Endothelial cell of umbilical vein (primary cell): Measurements from ENCODE around the gene SOX9. TPM values are rescaled to one million over a fixed set of nuclear protein-coding genes. Genes with fewer than 3 reads are reported as not detected.

ENCODE experiments used
- BruUV-seq: library from RNA; stranded (reverse); fragments of 400-500 nt; replicated peaks from 2 replicates; lab custom pipeline; 2021; lab: Mats Ljungman, UMichigan
- CTCF ChIA-PET: fragments of 300-600, 350-600 bp; sonication (Branson Sonifier 250); formaldehyde crosslinking; loops from one replicate; lab custom pipeline; 2021; ENCODE audit warnings: antibody characterized with exemption, inconsistent platforms; lab: Charles Lee
- POLR2A ChIA-PET: fragments of 300-600, 350-600 bp; sonication (Branson Sonifier 250); formaldehyde crosslinking; loops from one replicate; lab custom pipeline; 2021; ENCODE audit warnings: antibody characterized with exemption, inconsistent platforms; lab: Charles Lee
- DNase-seq: peaks from one replicate; pipeline ENCODE4 v3.0.0-alpha.2; 2011; ENCODE audit warnings: low read depth, low spot score
- FAIRE-seq: peaks from 2 replicates; lab custom pipeline; 2011; peaks lifted over from hg19 to GRCh38; lab: Jason Lieb, UNC
- H2AFZ ChIP-seq: 2 replicates; pipeline ENCODE4 v1.6.0; 2012; ENCODE audit warnings: low read depth, low read length, control low read depth, inconsistent platforms
- H3K27ac ChIP-seq: 2 replicates; pipeline ENCODE4 v1.5.1; 2011; ENCODE audit warnings: low read depth, mild to moderate bottlenecking, control low read depth, low read length, moderate library complexity; ENCODE audit not compliant: insufficient read depth
- H3K27me3 ChIP-seq, 2 experiments: 2 replicates each; pipeline versions ENCODE4 v1.6.0 to v1.6.1; 2011; ENCODE audit warnings: low read length in 2 of 2, mixed read lengths in 1 of 2; ENCODE audit not compliant: control insufficient read depth in 2 of 2, insufficient read depth in 2 of 2
- H3K36me3 ChIP-seq, 2 experiments: 2 replicates in 1 of 2; 3 replicates in 1 of 2; pipeline ENCODE4 v1.5.1; 2011; ENCODE audit warnings: low read length in 2 of 2, mild to moderate bottlenecking in 1 of 2, moderate library complexity in 1 of 2; ENCODE audit not compliant: control insufficient read depth in 2 of 2, insufficient read depth in 2 of 2; ENCODE audit errors: extremely low read depth in 1 of 2
- H3K4me1 ChIP-seq: 3 replicates; pipeline ENCODE4 v1.5.1; 2011; ENCODE audit warnings: mild to moderate bottlenecking, low read length; ENCODE audit not compliant: control insufficient read depth, insufficient read depth; ENCODE audit errors: extremely low read depth
- H3K4me2 ChIP-seq: 2 replicates; pipeline ENCODE4 v1.6.1; 2011; ENCODE audit warnings: low read length, control low read depth, mixed read lengths; ENCODE audit not compliant: insufficient read depth
- H3K4me3 ChIP-seq, 3 experiments: fragments of 200-600 bp in 1 of 3; sonication (generic), shearing (Covaris generic) in 1 of 3; replicated peaks in 1 of 3; 2 replicates each; pipeline ENCODE4 v1.5.1; 2011 to 2016; ENCODE audit warnings: control low read depth in 3 of 3, low read length in 3 of 3, mild to moderate bottlenecking in 2 of 3, inconsistent platforms in 1 of 3, low read depth in 1 of 3, moderate library complexity in 1 of 3; ENCODE audit not compliant: insufficient read depth in 1 of 3
- H3K79me2 ChIP-seq: 2 replicates; pipeline ENCODE4 v1.6.0; 2012; ENCODE audit warnings: low read length, inconsistent platforms; ENCODE audit not compliant: control insufficient read depth, insufficient read depth
- H3K9ac ChIP-seq: replicated peaks from 2 replicates; pipeline ENCODE3; 2011; ENCODE audit warnings: low read length, control low read depth; ENCODE audit not compliant: insufficient read depth; ENCODE audit errors: extremely low read depth
- H3K9me1 ChIP-seq: replicated peaks from 3 replicates; pipeline ENCODE4 v1.6.0; 2011; ENCODE audit warnings: mild to moderate bottlenecking, low read length; ENCODE audit not compliant: control insufficient read depth, insufficient read depth; ENCODE audit errors: extremely low read depth
- H3K9me3 ChIP-seq: replicated peaks from 2 replicates; pipeline ENCODE4 v1.5.1; 2012; ENCODE audit warnings: low read length, inconsistent platforms; ENCODE audit not compliant: control insufficient read depth, insufficient read depth
- H4K20me1 ChIP-seq: replicated peaks from 2 replicates; pipeline ENCODE3; 2011; ENCODE audit warnings: mild to moderate bottlenecking, low read length; ENCODE audit not compliant: control insufficient read depth, insufficient read depth; ENCODE audit errors: extremely low read depth
- EZH2 ChIP-seq: IDR thresholded peaks from 2 replicates; pipeline ENCODE4 v1.6.1; 2012; ENCODE audit warnings: borderline replicate concordance, low read depth, mild to moderate bottlenecking, moderate library complexity, low read length, inconsistent platforms; ENCODE audit not compliant: severe bottlenecking
- FOS ChIP-seq: IDR thresholded peaks from 2 replicates; pipeline ENCODE4 v1.6.1; 2011; ENCODE audit warnings: mild to moderate bottlenecking, low read length, moderate library complexity, borderline replicate concordance; ENCODE audit not compliant: insufficient read depth
- GATA2 ChIP-seq: IDR thresholded peaks from 2 replicates; pipeline ENCODE4 v1.7.0; 2011; ENCODE audit warnings: low read depth, mild to moderate bottlenecking, moderate library complexity, mixed read lengths, low read length; ENCODE audit not compliant: insufficient read length, insufficient read depth
- JUN ChIP-seq: IDR thresholded peaks from 2 replicates; pipeline ENCODE4 v1.6.1; 2011; ENCODE audit warnings: borderline replicate concordance, low read depth; ENCODE audit not compliant: insufficient read length, insufficient read depth
- MYC ChIP-seq: IDR thresholded peaks from one replicate; pipeline ENCODE4 v1.6.1; 2011; ENCODE audit warnings: mild to moderate bottlenecking, low read depth, low read length
- POLR2A ChIP-seq: IDR thresholded peaks from 2 replicates; pipeline ENCODE4 v1.6.1; 2012; ENCODE audit warnings: low read depth, mild to moderate bottlenecking, control low read depth, low read length
- POLR2AphosphoS5 ChIP-seq: IDR thresholded peaks from 2 replicates; pipeline ENCODE4 v1.6.1; 2012; ENCODE audit warnings: low read depth, mild to moderate bottlenecking, control low read depth, low read length, moderate library complexity; ENCODE audit not compliant: insufficient read depth
- dilution Hi-C: fragments of 300-500 bp; cut with MboI; formaldehyde crosslinking; loops from one replicate; pipeline ENCODE4 v1.15.0; 2019; ENCODE audit warnings: low sequenced_read_pairs; ENCODE audit not compliant: extremely low pct_ligation_motif_present
- intact Hi-C: fragments of 100-400 bp; cut with micrococcal nuclease; formaldehyde crosslinking; loops from one replicate; pipeline ENCODE4 v1.10.0; 2022
- polyA plus RNA-seq, 4 experiments: library from polyadenylated mRNA; depleted of rRNA in 3 of 4; stranded (reverse) in 3 of 4; unstranded in 1 of 4; fragments of >200 nt; gene quantifications; 2 replicates each; pipeline versions ENCODE4 v1.2.1 to v1.2.3, GENCODE V29; 2011 to 2012; ENCODE audit warnings: missing spikeins in 1 of 4
- total RNA-seq: library from RNA; stranded (reverse); gene quantifications from 2 replicates; pipeline ENCODE4 v1.2.3, GENCODE V29; 2021
- TF ChIP-seq, protein P1 (sequence below), 2 donors: IDR thresholded peaks; 1 replicate in 1 of 2; 2 replicates in 1 of 2; pipeline ENCODE4 v1.5.1; 2011; ENCODE audit warnings: low read length in 2 of 2, mild to moderate bottlenecking in 2 of 2, moderate library complexity in 2 of 2, control low read depth in 1 of 2, inconsistent platforms in 1 of 2, low read depth in 1 of 2; ENCODE audit not compliant: insufficient read depth in 1 of 2; ENCODE audit errors: extremely low read depth in 1 of 2
- TF ChIP-seq, protein P2 (sequence below): IDR thresholded peaks from 2 replicates; pipeline ENCODE4 v1.6.1; 2011; ENCODE audit not compliant: insufficient read depth, insufficient read length

Gene SOX9
- total and polyA plus RNA-seq, 2 donors (not counting 3 experiments of a cell fraction or from before 2014, with no cell fraction given), result not detected

DNA sequence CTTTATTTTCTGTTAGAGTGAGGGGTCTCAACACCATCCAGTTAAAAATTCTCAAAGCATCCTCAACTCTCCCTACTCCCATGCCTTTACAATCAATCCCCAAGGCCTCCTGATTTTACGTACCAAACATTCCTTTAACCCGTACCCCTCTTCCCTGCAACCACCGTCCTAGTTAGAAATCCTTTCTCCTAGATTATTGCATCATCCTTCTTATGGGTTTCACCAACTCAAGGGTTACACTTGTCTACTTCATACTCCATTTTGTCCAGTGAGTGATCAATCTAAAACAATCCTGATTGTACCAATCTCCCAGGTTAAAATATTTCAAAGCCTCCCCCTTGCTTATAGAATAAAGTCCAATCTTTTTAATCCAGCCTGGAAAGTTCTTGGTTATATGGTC lies 24.7 kb downstream of the SOX9 start:
- TF ChIP-seq, protein P1, sequence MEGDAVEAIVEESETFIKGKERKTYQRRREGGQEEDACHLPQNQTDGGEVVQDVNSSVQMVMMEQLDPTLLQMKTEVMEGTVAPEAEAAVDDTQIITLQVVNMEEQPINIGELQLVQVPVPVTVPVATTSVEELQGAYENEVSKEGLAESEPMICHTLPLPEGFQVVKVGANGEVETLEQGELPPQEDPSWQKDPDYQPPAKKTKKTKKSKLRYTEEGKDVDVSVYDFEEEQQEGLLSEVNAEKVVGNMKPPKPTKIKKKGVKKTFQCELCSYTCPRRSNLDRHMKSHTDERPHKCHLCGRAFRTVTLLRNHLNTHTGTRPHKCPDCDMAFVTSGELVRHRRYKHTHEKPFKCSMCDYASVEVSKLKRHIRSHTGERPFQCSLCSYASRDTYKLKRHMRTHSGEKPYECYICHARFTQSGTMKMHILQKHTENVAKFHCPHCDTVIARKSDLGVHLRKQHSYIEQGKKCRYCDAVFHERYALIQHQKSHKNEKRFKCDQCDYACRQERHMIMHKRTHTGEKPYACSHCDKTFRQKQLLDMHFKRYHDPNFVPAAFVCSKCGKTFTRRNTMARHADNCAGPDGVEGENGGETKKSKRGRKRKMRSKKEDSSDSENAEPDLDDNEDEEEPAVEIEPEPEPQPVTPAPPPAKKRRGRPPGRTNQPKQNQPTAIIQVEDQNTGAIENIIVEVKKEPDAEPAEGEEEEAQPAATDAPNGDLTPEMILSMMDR (IDR thresholded peaks at IDR 0.05; ENCODE audit: extremely low read depth in 1 of 2, insufficient read depth in 1 of 2, low read depth in 1 of 2, low read length in 2 of 2), result no peak
- TF ChIP-seq MYC, result no peak
- no peak for TF ChIP-seq EZH2
- no peak for TF ChIP-seq GATA2
- TF ChIP-seq, protein P2, sequence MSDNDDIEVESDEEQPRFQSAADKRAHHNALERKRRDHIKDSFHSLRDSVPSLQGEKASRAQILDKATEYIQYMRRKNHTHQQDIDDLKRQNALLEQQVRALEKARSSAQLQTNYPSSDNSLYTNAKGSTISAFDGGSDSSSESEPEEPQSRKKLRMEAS, result no peak
- TF ChIP-seq FOS, result no peak
- TF ChIP-seq JUN, result no peak
- no peak for TF ChIP-seq POLR2AphosphoS5
- TF ChIP-seq POLR2A, result no peak
- Histone ChIP-seq H3K9ac (no peak overlapping the region), H3K4me2 (no peak overlapping the region), H3K27ac (no peak overlapping the region), H2AFZ (no peak overlapping the region), H3K79me2 (no peaks in the 10 kb centered on the region), H3K4me1 (no peaks in the 10 kb centered on the region), H3K27me3 (no peaks in the 10 kb centered on the region), H3K4me3 (no peak overlapping the region), H3K9me1 (no peaks in the 10 kb centered on the region), H3K36me3 (no peaks in the 10 kb centered on the region), H3K9me3 (no peaks in the 10 kb centered on the region), H4K20me1 (no peaks in the 10 kb centered on the region)
- intact Hi-C loops (no loop called here), dilution Hi-C loops (no loop called here)
- no TSS peak for BruUV-seq
- ChIA-PET POLR2A (no interaction called here), CTCF (no interaction called here)
- FAIRE-seq, result no peak
- DNase-seq, result no peak
